B cell (primary cell): ENCODE results near the gene ST3GAL3.

Source experiments
- EZH2 ChIP-seq: IDR thresholded peaks from 2 replicates; pipeline ENCODE4 v1.6.1; 2012; ENCODE audit warnings: borderline replicate concordance, low read depth, mild to moderate bottlenecking, moderate library complexity, low read length; ENCODE audit not compliant: insufficient read depth, poor library complexity, severe bottlenecking
- TF ChIP-seq, protein P1 (sequence below): fragments of 200-600 bp; IDR thresholded peaks from one replicate; pipeline ENCODE4 v1.8.0; 2022; ENCODE audit warnings: antibody characterized with exemption, mild to moderate bottlenecking

DNA sequence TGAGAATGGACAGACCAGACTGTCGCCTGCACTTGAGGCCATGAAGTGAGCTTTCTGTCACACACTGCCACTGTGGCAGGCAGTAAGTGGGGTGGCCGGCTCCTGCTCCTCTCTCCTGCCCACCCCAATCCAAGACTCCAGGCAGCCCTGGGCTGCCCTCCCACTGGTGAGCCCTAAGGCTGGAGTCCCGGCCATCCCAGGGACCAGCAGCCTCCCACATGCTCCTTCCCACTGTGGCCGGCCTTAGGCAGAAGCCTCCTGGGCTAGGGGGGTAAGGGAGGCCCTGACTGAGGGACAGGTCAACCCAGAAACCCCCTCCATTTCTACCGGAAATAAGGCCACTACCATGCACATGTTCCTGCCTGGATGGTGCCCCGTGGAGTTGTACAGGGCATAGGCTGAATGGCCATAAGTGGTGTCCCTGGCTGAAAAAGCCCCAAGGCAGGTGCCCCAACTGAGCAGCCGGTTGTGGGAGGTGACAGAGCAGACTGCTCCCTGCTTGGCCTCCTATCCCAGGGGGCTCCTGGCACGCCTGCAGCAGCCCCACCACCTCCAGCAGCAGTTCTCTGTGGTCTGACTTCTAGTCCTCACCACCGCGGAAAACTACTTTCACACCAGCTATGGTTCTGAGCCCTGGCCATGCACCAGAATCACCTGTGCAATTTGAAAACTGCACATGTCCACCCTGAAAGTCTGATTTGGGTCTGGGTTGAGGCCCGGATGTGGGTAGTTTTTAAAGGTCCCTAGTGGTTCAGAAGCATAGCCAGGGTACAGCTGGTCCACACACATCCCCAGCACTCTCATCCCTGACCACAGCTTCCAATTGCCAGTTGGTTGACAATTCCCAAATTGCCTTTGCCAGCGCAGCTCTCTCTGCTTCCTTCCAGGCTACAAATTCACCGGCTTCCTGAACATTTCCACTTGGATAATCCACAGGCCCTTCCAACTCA, 224.7 kb downstream of the ST3GAL3 start:
- TF ChIP-seq, protein P1, sequence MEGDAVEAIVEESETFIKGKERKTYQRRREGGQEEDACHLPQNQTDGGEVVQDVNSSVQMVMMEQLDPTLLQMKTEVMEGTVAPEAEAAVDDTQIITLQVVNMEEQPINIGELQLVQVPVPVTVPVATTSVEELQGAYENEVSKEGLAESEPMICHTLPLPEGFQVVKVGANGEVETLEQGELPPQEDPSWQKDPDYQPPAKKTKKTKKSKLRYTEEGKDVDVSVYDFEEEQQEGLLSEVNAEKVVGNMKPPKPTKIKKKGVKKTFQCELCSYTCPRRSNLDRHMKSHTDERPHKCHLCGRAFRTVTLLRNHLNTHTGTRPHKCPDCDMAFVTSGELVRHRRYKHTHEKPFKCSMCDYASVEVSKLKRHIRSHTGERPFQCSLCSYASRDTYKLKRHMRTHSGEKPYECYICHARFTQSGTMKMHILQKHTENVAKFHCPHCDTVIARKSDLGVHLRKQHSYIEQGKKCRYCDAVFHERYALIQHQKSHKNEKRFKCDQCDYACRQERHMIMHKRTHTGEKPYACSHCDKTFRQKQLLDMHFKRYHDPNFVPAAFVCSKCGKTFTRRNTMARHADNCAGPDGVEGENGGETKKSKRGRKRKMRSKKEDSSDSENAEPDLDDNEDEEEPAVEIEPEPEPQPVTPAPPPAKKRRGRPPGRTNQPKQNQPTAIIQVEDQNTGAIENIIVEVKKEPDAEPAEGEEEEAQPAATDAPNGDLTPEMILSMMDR, result no peak
- TF ChIP-seq EZH2, result no peak
